Keratinocyte (primary cell): ENCODE results near the gene DRGX.

Experiments used
- EZH2 ChIP-seq: IDR thresholded peaks from one replicate; pipeline ENCODE4 v1.6.1; 2012; ENCODE audit warnings: inconsistent platforms, mild to moderate bottlenecking, low read length, moderate library complexity
- TF ChIP-seq, protein P1 (sequence below), 3 experiments: IDR thresholded peaks in 1 of 3; conservative IDR thresholded peaks in 1 of 3; optimal IDR thresholded peaks in 1 of 3; 2 replicates in 2 of 3; 3 replicates in 1 of 3; pipeline versions ENCODE3 to v1.5.1; 2011; ENCODE audit warnings: low read length in 3 of 3, mild to moderate bottlenecking in 3 of 3, moderate library complexity in 2 of 3, control low read depth in 1 of 3, inconsistent platforms in 1 of 3; ENCODE audit not compliant: insufficient read depth in 2 of 3; ENCODE audit errors: extremely low read depth in 1 of 3

DNA sequence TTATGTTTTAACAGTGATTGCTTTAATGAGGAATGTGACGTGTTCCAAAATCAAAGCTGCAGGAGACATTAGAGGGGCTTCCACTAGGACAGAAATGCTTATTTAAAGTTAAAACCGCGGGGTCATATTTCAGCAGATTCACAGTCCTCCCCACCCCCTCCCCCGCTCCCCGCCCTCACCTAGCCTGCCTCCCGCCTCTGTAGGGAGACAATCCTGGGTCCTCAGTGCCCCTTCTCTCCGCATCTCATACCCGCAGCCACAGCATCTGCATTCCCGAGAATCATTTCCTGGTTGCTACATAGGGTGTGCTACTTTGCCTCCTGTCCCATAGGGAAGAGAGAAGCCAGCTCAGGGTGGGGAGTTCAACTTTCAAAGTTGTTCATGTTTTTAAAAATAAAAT lies 3.1 kb upstream of the DRGX start:
- TF ChIP-seq, protein P1, sequence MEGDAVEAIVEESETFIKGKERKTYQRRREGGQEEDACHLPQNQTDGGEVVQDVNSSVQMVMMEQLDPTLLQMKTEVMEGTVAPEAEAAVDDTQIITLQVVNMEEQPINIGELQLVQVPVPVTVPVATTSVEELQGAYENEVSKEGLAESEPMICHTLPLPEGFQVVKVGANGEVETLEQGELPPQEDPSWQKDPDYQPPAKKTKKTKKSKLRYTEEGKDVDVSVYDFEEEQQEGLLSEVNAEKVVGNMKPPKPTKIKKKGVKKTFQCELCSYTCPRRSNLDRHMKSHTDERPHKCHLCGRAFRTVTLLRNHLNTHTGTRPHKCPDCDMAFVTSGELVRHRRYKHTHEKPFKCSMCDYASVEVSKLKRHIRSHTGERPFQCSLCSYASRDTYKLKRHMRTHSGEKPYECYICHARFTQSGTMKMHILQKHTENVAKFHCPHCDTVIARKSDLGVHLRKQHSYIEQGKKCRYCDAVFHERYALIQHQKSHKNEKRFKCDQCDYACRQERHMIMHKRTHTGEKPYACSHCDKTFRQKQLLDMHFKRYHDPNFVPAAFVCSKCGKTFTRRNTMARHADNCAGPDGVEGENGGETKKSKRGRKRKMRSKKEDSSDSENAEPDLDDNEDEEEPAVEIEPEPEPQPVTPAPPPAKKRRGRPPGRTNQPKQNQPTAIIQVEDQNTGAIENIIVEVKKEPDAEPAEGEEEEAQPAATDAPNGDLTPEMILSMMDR (optimal IDR thresholded peaks at IDR 0.05 in 1 of 3, IDR thresholded peaks at IDR 0.05 in 1 of 3, conservative IDR thresholded peaks at IDR 0.05 in 1 of 3; ENCODE audit: extremely low read depth in 1 of 3, insufficient read depth in 2 of 3, low read length in 3 of 3): no peak
- TF ChIP-seq EZH2: no peak
